ENCODE results near the gene GPX4. TPM values are rescaled to one million over a fixed set of nuclear protein-coding genes. Genes with fewer than 3 reads are reported as not detected.

Gene GPX4
- total RNA-seq, 3 donors from 2014 or later: 126 to 187 (median 144) TPM

- peaks cover 34% of the 10 kb centered on the region for H3K4me1 ChIP-seq (ENCODE audit: low read depth)
- DNase-seq (no peak), ATAC-seq (no peak)
- no peak overlapping the region for H3K4me3 ChIP-seq
- no peaks in the 10 kb centered on the region for H3K36me3 ChIP-seq (ENCODE audit: low read depth)
- intact Hi-C loops (cut with DNase I, micrococcal nuclease): no loop called here
- no peak for TF ChIP-seq CTCF (IDR thresholded peaks at IDR 0.05)
- H3K9me3 ChIP-seq: no peaks in the 10 kb centered on the region
These were observed 2.5 kb upstream of the GPX4 start for GRCh38 chr19:1101337-1101698.

GRCh38 chr19:1102407-1103131 lies 1.2 kb upstream of the GPX4 start:
- Histone ChIP-seq H3K9me3 (no peaks in the 10 kb centered on the region), H3K4me1 (ENCODE audit: low read depth) (peaks cover 34% of the 10 kb centered on the region), H3K4me3 (no peak overlapping the region), H3K36me3 (ENCODE audit: low read depth) (no peaks in the 10 kb centered on the region)
- peak; percentile 4 for ATAC-seq
- intact Hi-C loops (cut with DNase I, micrococcal nuclease): no loop called here
- peak in 1 of 3 donors; percentile 53 for DNase-seq
- TF ChIP-seq CTCF (IDR thresholded peaks at IDR 0.05): no peak

GRCh38 chr19:1103132-1103707 lies 574 bp upstream of the GPX4 start:
- ATAC-seq (no peak), DNase-seq (no peak)
- Histone ChIP-seq H3K4me1 (ENCODE audit: low read depth) (peaks cover 28% of the 10 kb centered on the region), H3K36me3 (ENCODE audit: low read depth) (no peaks in the 10 kb centered on the region), H3K9me3 (no peaks in the 10 kb centered on the region), H3K4me3 (no peak overlapping the region)
- TF ChIP-seq CTCF (IDR thresholded peaks at IDR 0.05): no peak
- intact Hi-C loops (cut with DNase I, micrococcal nuclease): no loop called here

GRCh38 chr19:1104311-1105007 lies 665 bp downstream of the GPX4 start:
- intact Hi-C loops (cut with DNase I, micrococcal nuclease): no loop called here
- Histone ChIP-seq H3K4me3 (peak overlapping the region; percentile 47), H3K9me3 (no peaks in the 10 kb centered on the region)

More at GRCh38 chr19:1104311-1105007, 665 bp downstream of the GPX4 start:
- peaks cover 21% of the 10 kb centered on the region for H3K4me1 ChIP-seq (ENCODE audit: low read depth)
- no peak for TF ChIP-seq CTCF (IDR thresholded peaks at IDR 0.05)
- H3K36me3 ChIP-seq (ENCODE audit: low read depth): peaks cover 5% of the 10 kb centered on the region
- DNase-seq (peak; percentile 82 to 89 (median 86)), ATAC-seq (peak; percentile 65)

All from mucosa of descending colon (tissue), 3 donors.